HepG2 (cell line): Measurements from ENCODE around the gene ZIM2. TPM values are rescaled to one million over a fixed set of nuclear protein-coding genes. Genes with fewer than 3 reads are reported as not detected.

Experiments
- ELF3 ChIP-seq: IDR thresholded peaks from 2 replicates; pipeline ENCODE4 v1.6.1; 2016; ENCODE audit warnings: missing genetic modification reagents, missing compliant biosample characterization
- MBNL3 ChIP-seq: fragments of 250-450 bp; sonication (Bioruptor Pico); conservative IDR thresholded peaks from 2 replicates; pipeline ENCODE4 v1.8.0; 2022; ENCODE audit warnings: mild to moderate bottlenecking, inconsistent platforms
- MEIS2 ChIP-seq: sonication (generic); formaldehyde crosslinking; IDR thresholded peaks from 2 replicates; pipeline ENCODE4 v1.9.0; 2021; ENCODE audit warnings: mild to moderate bottlenecking, missing genetic modification reagents
- NR2C2 ChIP-seq: sonication (generic); formaldehyde crosslinking; IDR thresholded peaks from 2 replicates; pipeline ENCODE4 v1.4.0; 2020; ENCODE audit warnings: missing genetic modification reagents, mild to moderate bottlenecking, moderate library complexity, borderline replicate concordance
- NR2F2 ChIP-seq: IDR thresholded peaks from 2 replicates; pipeline ENCODE4 v1.6.1; 2012; ENCODE audit warnings: low read depth, inconsistent platforms, borderline replicate concordance
- RARA ChIP-seq: IDR thresholded peaks from 2 replicates; pipeline ENCODE4 v1.6.1; 2016; ENCODE audit warnings: missing genetic modification reagents, missing compliant biosample characterization
- SALL1 ChIP-seq: sonication (generic); formaldehyde crosslinking; IDR thresholded peaks from 2 replicates; pipeline ENCODE4 v1.8.0; 2022; ENCODE audit warnings: mild to moderate bottlenecking, missing genetic modification reagents
- THYN1 ChIP-seq: sonication (generic); formaldehyde crosslinking; IDR thresholded peaks from 2 replicates; pipeline ENCODE4 v1.8.1; 2023; ENCODE audit warnings: low read depth, mild to moderate bottlenecking, moderate library complexity, missing genetic modification reagents, borderline replicate concordance
- ZFAT ChIP-seq: sonication (generic); formaldehyde crosslinking; conservative IDR thresholded peaks from 2 replicates; pipeline ENCODE4 v1.8.1; 2023; ENCODE audit warnings: missing genetic modification reagents, inconsistent platforms
- ZNF101 ChIP-seq: sonication (generic); formaldehyde crosslinking; IDR thresholded peaks from 2 replicates; pipeline ENCODE4 v1.4.0; 2020; ENCODE audit warnings: mild to moderate bottlenecking, low read depth, missing genetic modification reagents, borderline replicate concordance
- polyA plus RNA-seq, 8 experiments: library from polyadenylated mRNA; depleted of rRNA in 3 of 8; stranded (reverse) in 7 of 8; unstranded in 1 of 8; fragments of >200 nt; fragmentation: Illumina TruSeq in 4 of 8; extraction: Trizol in 4 of 8; gene quantifications; 2 replicates each; pipeline versions ENCODE4 v1.2.1 to v1.2.3, GENCODE V29; 2011 to 2016; ENCODE audit warnings: low read depth in 4 of 8, missing spikeins in 1 of 8, mixed read lengths in 1 of 8; ENCODE audit not compliant: insufficient read depth in 1 of 8
- total RNA-seq, 5 experiments: library from RNA; depleted of rRNA; stranded (reverse); fragments of >200 nt; fragmentation: Illumina TruSeq; extraction: Trizol; gene quantifications; 2 replicates each; pipeline ENCODE4 v1.2.3, GENCODE V29; 2016; ENCODE audit warnings: low read depth in 1 of 5
- TF ChIP-seq, protein P1 (sequence below): sonication (generic); formaldehyde crosslinking; IDR thresholded peaks from 2 replicates; pipeline ENCODE4 v1.4.0; 2020; ENCODE audit warnings: missing genetic modification reagents
- TF ChIP-seq, protein P2 (sequence below): sonication (generic); formaldehyde crosslinking; IDR thresholded peaks from 2 replicates; pipeline ENCODE4 v1.8.0; 2022; ENCODE audit warnings: mild to moderate bottlenecking, missing genetic modification reagents, moderate library complexity
- TF ChIP-seq, protein P3 (sequence below): IDR thresholded peaks from 2 replicates; pipeline ENCODE4 v1.6.1; 2012; ENCODE audit warnings: inconsistent platforms
- TF ChIP-seq, protein P4 (sequence below): IDR thresholded peaks from 2 replicates; pipeline ENCODE4 v1.6.1; 2016; ENCODE audit warnings: low read depth, control low read depth
- TF ChIP-seq, protein P5 (sequence below): IDR thresholded peaks from 2 replicates; pipeline ENCODE4 v1.6.1; 2016
- TF ChIP-seq, protein P6 (sequence below): sonication (generic); formaldehyde crosslinking; IDR thresholded peaks from 2 replicates; pipeline ENCODE4 v1.5.0; 2020; ENCODE audit warnings: missing genetic modification reagents, mild to moderate bottlenecking, borderline replicate concordance
- TF ChIP-seq, protein P7 (sequence below): sonication (generic); formaldehyde crosslinking; IDR thresholded peaks from 2 replicates; pipeline ENCODE4 v1.4.0; 2020; ENCODE audit warnings: mild to moderate bottlenecking, missing genetic modification reagents

ZIM2 gene
- total and polyA plus RNA-seq, 2 of the 13 experiments (the other 11 are each of a cell fraction or from before 2014, with no cell fraction given) = 7.2 to 10.3 TPM

DNA sequence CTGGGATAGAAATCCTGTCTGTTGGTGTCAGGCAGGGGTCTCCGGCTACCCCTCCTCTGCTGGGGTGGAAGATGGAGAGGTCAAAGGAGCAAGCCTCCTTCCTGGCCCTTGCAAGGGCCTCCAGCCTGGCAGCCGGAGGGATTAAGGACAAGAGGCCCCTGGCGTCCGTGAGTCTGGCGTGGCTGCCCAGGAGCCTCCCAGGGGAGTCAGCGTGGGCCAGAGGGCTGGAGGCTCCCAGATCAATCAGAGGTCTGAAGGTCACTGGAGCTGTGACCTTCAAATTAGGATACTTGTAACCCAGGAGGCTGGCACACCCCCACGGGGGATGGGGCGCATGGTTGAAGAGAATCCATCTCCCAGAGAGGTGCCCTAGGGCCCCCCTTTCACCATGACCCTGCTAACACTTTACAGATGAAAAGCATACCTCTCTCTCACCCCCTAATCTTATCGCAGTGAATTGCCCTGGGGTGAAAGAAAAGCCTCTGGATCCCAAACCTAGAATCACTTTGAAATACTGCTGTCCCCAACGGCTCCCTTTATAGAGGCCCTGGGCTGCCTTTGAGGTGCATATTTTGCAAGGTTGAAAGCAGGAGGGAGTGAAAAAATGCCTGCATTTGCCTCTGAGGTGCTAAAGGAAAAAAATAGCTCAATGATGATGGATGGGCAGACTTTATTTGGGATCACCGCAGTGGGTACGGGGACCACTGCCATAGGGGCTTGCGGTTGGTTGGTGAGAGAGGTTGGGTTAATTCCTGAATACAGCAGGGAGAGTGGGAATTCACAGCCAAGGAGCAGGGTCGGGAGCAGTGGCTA, 44.9 kb upstream of the ZIM2 start (continued):
- TF ChIP-seq, protein P1, sequence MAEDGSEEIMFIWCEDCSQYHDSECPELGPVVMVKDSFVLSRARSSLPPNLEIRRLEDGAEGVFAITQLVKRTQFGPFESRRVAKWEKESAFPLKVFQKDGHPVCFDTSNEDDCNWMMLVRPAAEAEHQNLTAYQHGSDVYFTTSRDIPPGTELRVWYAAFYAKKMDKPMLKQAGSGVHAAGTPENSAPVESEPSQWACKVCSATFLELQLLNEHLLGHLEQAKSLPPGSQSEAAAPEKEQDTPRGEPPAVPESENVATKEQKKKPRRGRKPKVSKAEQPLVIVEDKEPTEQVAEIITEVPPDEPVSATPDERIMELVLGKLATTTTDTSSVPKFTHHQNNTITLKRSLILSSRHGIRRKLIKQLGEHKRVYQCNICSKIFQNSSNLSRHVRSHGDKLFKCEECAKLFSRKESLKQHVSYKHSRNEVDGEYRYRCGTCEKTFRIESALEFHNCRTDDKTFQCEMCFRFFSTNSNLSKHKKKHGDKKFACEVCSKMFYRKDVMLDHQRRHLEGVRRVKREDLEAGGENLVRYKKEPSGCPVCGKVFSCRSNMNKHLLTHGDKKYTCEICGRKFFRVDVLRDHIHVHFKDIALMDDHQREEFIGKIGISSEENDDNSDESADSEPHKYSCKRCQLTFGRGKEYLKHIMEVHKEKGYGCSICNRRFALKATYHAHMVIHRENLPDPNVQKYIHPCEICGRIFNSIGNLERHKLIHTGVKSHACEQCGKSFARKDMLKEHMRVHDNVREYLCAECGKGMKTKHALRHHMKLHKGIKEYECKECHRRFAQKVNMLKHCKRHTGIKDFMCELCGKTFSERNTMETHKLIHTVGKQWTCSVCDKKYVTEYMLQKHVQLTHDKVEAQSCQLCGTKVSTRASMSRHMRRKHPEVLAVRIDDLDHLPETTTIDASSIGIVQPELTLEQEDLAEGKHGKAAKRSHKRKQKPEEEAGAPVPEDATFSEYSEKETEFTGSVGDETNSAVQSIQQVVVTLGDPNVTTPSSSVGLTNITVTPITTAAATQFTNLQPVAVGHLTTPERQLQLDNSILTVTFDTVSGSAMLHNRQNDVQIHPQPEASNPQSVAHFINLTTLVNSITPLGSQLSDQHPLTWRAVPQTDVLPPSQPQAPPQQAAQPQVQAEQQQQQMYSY (CRISPR knock-in tag) = peak; percentile 49; the same call in 1 of the 2 replicates
- peak; percentile 64; the same call in 1 of the 2 replicates for TF ChIP-seq RARA
- TF ChIP-seq, protein P2, sequence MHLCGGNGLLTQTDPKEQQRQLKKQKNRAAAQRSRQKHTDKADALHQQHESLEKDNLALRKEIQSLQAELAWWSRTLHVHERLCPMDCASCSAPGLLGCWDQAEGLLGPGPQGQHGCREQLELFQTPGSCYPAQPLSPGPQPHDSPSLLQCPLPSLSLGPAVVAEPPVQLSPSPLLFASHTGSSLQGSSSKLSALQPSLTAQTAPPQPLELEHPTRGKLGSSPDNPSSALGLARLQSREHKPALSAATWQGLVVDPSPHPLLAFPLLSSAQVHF (CRISPR knock-in tag) = no peak
- TF ChIP-seq, protein P3, sequence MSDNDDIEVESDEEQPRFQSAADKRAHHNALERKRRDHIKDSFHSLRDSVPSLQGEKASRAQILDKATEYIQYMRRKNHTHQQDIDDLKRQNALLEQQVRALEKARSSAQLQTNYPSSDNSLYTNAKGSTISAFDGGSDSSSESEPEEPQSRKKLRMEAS = 0 out of 2 replicates have a peak, but pooled peaks have one; percentile 45
- peak; percentile 85 for TF ChIP-seq NR2F2
- no peak for TF ChIP-seq MBNL3 (CRISPR knock-in tag)
- TF ChIP-seq, protein P4, sequence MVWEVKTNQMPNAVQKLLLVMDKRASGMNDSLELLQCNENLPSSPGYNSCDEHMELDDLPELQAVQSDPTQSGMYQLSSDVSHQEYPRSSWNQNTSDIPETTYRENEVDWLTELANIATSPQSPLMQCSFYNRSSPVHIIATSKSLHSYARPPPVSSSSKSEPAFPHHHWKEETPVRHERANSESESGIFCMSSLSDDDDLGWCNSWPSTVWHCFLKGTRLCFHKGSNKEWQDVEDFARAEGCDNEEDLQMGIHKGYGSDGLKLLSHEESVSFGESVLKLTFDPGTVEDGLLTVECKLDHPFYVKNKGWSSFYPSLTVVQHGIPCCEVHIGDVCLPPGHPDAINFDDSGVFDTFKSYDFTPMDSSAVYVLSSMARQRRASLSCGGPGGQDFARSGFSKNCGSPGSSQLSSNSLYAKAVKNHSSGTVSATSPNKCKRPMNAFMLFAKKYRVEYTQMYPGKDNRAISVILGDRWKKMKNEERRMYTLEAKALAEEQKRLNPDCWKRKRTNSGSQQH (CRISPR knock-in tag) = no peak
- TF ChIP-seq ZFAT = no peak
- TF ChIP-seq, protein P5, sequence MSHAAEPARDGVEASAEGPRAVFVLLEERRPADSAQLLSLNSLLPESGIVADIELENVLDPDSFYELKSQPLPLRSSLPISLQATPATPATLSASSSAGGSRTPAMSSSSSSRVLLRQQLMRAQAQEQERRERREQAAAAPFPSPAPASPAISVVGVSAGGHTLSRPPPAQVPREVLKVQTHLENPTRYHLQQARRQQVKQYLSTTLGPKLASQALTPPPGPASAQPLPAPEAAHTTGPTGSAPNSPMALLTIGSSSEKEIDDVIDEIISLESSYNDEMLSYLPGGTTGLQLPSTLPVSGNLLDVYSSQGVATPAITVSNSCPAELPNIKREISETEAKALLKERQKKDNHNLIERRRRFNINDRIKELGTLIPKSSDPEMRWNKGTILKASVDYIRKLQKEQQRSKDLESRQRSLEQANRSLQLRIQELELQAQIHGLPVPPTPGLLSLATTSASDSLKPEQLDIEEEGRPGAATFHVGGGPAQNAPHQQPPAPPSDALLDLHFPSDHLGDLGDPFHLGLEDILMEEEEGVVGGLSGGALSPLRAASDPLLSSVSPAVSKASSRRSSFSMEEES (CRISPR knock-in tag) = no peak
- 0 out of 2 replicates have a peak, but pooled peaks have one; percentile 17 for TF ChIP-seq NR2C2
- peak; percentile 81 for TF ChIP-seq SALL1
- TF ChIP-seq ELF3 = no peak; the same call in 1 of the 2 replicates
- no peak; the same call in 1 of the 2 replicates for TF ChIP-seq MEIS2 (CRISPR knock-in tag)
- no peak for TF ChIP-seq ZNF101 (CRISPR knock-in tag)
- TF ChIP-seq, protein P6, sequence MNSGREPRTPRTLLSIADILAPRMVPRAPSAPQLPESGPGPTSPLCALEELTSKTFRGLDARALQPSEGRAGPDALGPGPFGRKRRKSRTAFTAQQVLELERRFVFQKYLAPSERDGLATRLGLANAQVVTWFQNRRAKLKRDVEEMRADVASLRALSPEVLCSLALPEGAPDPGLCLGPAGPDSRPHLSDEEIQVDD (CRISPR knock-in tag) = no peak
- TF ChIP-seq THYN1 (CRISPR knock-in tag) = no peak
- TF ChIP-seq, protein P7, sequence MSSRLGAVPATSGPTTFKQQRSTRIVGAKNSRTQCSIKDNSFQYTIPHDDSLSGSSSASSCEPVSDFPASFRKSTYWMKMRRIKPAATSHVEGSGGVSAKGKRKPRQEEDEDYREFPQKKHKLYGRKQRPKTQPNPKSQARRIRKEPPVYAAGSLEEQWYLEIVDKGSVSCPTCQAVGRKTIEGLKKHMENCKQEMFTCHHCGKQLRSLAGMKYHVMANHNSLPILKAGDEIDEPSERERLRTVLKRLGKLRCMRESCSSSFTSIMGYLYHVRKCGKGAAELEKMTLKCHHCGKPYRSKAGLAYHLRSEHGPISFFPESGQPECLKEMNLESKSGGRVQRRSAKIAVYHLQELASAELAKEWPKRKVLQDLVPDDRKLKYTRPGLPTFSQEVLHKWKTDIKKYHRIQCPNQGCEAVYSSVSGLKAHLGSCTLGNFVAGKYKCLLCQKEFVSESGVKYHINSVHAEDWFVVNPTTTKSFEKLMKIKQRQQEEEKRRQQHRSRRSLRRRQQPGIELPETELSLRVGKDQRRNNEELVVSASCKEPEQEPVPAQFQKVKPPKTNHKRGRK (CRISPR knock-in tag) = no peak
